ENCODE measurements around the gene GNAQ.

Gene GNAQ

GRCh38 chr9:78004478-78005229 is 27.0 kb downstream of the GNAQ start:
- peaks cover 30% of the 10 kb centered on the region for H3K4me1 Mint-ChIP-seq

DNA sequence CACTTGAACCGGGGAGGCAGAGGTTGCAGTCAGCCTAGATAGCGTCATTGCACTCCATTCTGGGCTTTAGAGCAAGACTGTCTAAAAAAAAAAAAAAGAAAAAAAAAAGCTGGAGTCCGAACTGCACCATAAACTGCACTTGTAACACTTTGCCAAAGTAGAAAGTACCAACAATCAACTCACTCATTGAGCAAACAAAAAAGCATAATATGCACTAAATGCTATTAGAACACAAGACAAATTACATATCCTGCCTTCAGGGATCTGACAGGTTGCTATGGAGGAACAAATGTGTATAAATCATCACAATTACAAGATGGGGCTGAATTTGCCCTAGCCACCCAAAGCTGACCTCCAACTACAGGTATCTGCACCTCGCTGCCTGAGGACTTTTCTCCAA is 27.9 kb downstream of the GNAQ start:
- peaks cover 25% of the 10 kb centered on the region for H3K4me1 Mint-ChIP-seq
- H3K4me3 Mint-ChIP-seq, result no peak overlapping the region
- CTCF ChIA-PET, result interaction anchor here (0.6 to 1.3 kb wide), 3 partner anchors 10 to 31 kb away, joined by 3 to 5 read pairs (median 5); no protein-coding TSS in a partner anchor
- no peak overlapping the region for H3K27ac Mint-ChIP-seq
- H3K27me3 Mint-ChIP-seq, result no peaks in the 10 kb centered on the region
- peaks cover 9% of the 10 kb centered on the region for H3K36me3 Mint-ChIP-seq
- no peaks in the 10 kb centered on the region for H3K9me3 Mint-ChIP-seq
- DNase-seq, result no peak

More at GRCh38 chr9:78004478-78005229, 27.0 kb downstream of the GNAQ start:
- no peaks in the 10 kb centered on the region for H3K27me3 Mint-ChIP-seq
- CTCF ChIA-PET, result interaction anchor here (1.3 kb wide), 2 partner anchors 11 to 31 kb away, joined by 5 read pairs; no protein-coding TSS in a partner anchor
- no peak overlapping the region for H3K27ac Mint-ChIP-seq
- H3K9me3 Mint-ChIP-seq, result no peaks in the 10 kb centered on the region
- DNase-seq, result no peak
- peaks cover 11% of the 10 kb centered on the region for H3K36me3 Mint-ChIP-seq
- no peak overlapping the region for H3K4me3 Mint-ChIP-seq

- H3K9me3 Mint-ChIP-seq, result no peaks in the 10 kb centered on the region
- no peaks in the 10 kb centered on the region for H3K27me3 Mint-ChIP-seq
- H3K27ac Mint-ChIP-seq, result no peak overlapping the region
- H3K4me1 Mint-ChIP-seq, result peaks cover 24% of the 10 kb centered on the region
- CTCF ChIA-PET, result no interaction called here
- peaks cover 12% of the 10 kb centered on the region for H3K36me3 Mint-ChIP-seq
- no peak for DNase-seq
- H3K4me3 Mint-ChIP-seq, result no peak overlapping the region
These were observed 29.5 kb downstream of the GNAQ start for GRCh38 chr9:78001946-78002731.

GRCh38 chr9:78000221-78000620 is 31.4 kb downstream of the GNAQ start:
- H3K4me3 Mint-ChIP-seq, result no peak overlapping the region
- no peak overlapping the region for H3K27ac Mint-ChIP-seq
- H3K27me3 Mint-ChIP-seq, result no peaks in the 10 kb centered on the region
- no peak for DNase-seq
- peaks cover 20% of the 10 kb centered on the region for H3K4me1 Mint-ChIP-seq
- peaks cover 16% of the 10 kb centered on the region for H3K36me3 Mint-ChIP-seq
- no peaks in the 10 kb centered on the region for H3K9me3 Mint-ChIP-seq
- CTCF ChIA-PET, result interaction anchor here (0.8 to 1.3 kb wide), 2 partner anchors 23 to 35 kb away, joined by 3 read pairs; no protein-coding TSS in a partner anchor

GRCh38 chr9:77999231-77999631 is 32.4 kb downstream of the GNAQ start:
- no peaks in the 10 kb centered on the region for H3K9me3 Mint-ChIP-seq
- CTCF ChIA-PET, result interaction anchor here (1.3 kb wide), 1 partner anchor 22 kb away, joined by 3 read pairs; no protein-coding TSS in a partner anchor
- H3K4me3 Mint-ChIP-seq, result no peak overlapping the region
- H3K4me1 Mint-ChIP-seq, result peaks cover 18% of the 10 kb centered on the region
- no peaks in the 10 kb centered on the region for H3K27me3 Mint-ChIP-seq
- no peak for DNase-seq
- peaks cover 13% of the 10 kb centered on the region for H3K36me3 Mint-ChIP-seq
- no peak overlapping the region for H3K27ac Mint-ChIP-seq

DNA sequence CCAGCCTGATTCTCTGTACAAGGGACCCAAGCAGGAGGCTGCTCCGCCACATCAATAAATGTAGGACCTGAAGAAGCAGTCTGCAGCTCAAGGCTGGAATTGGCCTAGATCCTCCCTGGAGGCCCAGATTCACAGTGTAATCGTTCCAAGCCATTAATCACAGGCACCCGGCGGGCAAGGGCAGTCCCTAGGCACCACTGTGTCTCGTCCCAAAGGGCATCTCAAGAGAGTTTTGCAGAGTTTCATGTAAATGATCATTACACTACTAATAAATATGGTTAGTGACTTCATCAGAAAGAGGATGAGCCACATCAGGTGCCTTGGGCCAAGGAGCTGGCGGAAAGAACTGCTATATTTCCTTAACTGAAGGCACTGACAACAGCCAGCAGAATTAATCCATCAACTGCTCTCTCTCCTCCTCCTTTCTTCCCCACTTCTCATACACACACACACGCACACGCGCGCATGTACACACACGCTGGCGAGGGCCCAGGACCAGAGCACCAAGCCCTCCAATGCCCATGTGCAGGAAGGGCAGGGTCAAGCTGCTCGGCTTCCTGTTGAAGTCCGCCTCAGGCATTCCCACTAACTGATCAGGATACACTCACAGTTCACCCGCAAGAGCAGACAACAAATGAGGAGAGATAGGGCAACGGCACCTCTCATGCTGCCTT is 33.9 kb downstream of the GNAQ start:
- no peak for DNase-seq
- Mint-ChIP-seq H3K4me1 (peaks cover 18% of the 10 kb centered on the region), H3K36me3 (peaks cover 13% of the 10 kb centered on the region)

DNA sequence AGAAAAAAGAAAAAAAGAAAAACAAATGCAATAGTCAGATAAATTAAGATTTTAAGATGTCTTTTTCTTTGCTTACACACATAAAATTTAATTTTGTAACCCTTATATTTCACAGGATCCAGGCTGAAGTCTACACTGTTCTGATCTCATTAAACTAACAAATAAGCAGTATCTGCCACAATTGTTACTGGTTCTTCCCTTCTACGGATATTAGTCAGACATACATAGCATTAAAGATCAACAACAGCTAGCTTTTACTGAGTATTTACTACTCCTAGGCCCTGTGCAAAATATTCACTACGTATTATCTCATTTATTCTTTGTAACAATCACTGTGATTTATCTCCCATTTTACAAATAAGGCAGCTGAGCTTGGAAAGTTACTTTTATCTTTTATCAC is 34.9 kb downstream of the GNAQ start:
- Mint-ChIP-seq H3K27ac (no peak overlapping the region), H3K27me3 (no peaks in the 10 kb centered on the region), H3K4me3 (no peak overlapping the region), H3K36me3 (peaks cover 14% of the 10 kb centered on the region), H3K9me3 (no peaks in the 10 kb centered on the region), H3K4me1 (peaks cover 10% of the 10 kb centered on the region)
- CTCF ChIA-PET, result no interaction called here
- DNase-seq, result no peak

More for the DNA sequence above, 33.9 kb downstream of the GNAQ start:
- H3K4me3 Mint-ChIP-seq, result no peak overlapping the region
- CTCF ChIA-PET, result no interaction called here
- no peak overlapping the region for H3K27ac Mint-ChIP-seq
- no peaks in the 10 kb centered on the region for H3K27me3 Mint-ChIP-seq
- H3K9me3 Mint-ChIP-seq, result no peaks in the 10 kb centered on the region

DNA sequence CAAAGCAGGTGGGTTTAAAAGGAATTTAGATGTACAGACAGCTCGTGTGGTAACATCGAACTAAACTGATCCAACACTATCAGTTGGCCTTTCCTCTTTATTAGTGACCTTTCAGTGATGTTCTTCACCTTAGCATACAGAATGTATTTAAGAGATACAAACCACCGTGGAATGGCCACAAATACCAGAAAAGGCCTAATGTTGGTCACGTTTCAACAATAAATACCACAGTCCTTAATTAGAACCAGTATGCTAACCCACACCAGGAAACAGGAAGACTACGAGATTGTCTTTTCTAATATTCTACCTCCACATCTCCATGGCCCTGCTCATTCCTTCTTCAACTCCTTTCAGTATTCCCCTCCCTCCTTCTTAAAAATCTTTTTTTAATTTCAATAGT is 40.4 kb downstream of the GNAQ start:
- Mint-ChIP-seq H3K4me1 (peaks cover 6% of the 10 kb centered on the region), H3K27me3 (no peaks in the 10 kb centered on the region), H3K27ac (no peak overlapping the region), H3K9me3 (no peaks in the 10 kb centered on the region), H3K4me3 (no peak overlapping the region), H3K36me3 (peaks cover 28% of the 10 kb centered on the region)
- CTCF ChIA-PET, result no interaction called here
- no peak for DNase-seq

DNA sequence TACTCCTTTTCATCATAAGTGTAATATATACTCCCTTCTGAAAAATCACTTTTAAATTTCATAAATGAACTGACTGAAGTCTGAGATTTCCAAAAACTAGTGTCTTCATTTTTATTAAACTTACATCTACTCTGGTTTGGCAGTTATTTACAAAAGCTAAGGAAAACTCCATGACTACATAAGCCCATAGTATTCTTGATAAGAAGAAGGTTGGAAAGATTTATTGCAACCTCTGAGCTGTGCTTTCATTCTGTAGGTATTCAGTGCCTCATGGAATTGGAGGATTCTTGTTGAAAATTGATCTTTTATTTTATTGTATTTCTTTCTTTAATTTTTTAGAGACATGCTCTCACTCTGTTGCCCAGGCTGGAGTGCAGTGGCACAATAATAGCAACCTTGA is 41.7 kb downstream of the GNAQ start:
- Mint-ChIP-seq H3K27me3 (no peaks in the 10 kb centered on the region), H3K27ac (no peak overlapping the region), H3K9me3 (no peaks in the 10 kb centered on the region), H3K36me3 (peaks cover 21% of the 10 kb centered on the region), H3K4me1 (peaks cover 12% of the 10 kb centered on the region), H3K4me3 (no peak overlapping the region)
- CTCF ChIA-PET, result interaction anchor here (1.2 kb wide), 1 partner anchor 13 kb away, joined by 3 read pairs; no protein-coding TSS in a partner anchor
- DNase-seq, result no peak

DNA sequence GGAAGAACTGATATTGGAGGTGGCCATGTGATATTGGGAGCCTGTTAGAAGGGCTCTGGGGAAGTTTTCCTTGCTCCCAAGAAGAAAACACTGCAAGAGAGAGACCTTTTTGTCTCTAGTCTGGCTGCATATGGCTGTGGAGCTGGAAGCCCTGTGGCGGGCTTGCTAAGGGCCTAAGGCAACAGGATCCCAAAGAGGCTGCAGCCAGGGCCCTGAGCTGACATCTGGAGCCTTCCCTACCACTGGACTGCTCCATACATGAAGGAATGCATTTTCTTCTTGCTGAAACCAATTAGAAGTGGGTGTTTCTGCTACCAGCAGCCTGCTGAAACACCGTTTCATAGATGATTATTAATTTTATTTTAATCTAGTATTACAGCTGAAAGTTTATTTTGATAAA is 42.2 kb downstream of the GNAQ start:
- CTCF ChIA-PET, result interaction anchor here (1.2 kb wide), 1 partner anchor 13 kb away, joined by 3 read pairs; no protein-coding TSS in a partner anchor
- DNase-seq, result no peak
- H3K36me3 Mint-ChIP-seq, result peaks cover 21% of the 10 kb centered on the region
- no peaks in the 10 kb centered on the region for H3K27me3 Mint-ChIP-seq
- no peaks in the 10 kb centered on the region for H3K9me3 Mint-ChIP-seq
- H3K27ac Mint-ChIP-seq, result no peak overlapping the region
- H3K4me1 Mint-ChIP-seq, result peaks cover 11% of the 10 kb centered on the region
- no peak overlapping the region for H3K4me3 Mint-ChIP-seq

DNA sequence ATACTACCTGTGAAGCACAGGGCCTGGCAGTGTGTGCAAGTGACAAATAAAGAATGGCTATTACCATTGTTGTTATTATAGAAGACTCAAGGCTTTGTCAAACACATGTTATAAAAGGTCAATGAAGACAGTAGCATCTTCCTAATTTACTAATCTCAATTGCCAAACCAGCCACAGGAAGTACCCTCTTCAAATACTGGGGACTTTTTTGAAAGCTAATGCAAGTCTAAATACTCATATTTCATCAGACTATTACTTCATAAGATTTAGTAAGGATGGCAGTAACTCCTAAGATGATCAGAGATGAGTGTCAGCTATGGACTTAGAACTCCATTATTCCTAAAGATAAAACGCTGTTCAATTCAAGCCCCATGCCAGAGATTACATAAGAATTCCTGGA is 43.0 kb downstream of the GNAQ start:
- CTCF ChIA-PET, result interaction anchor here (1.2 kb wide), 1 partner anchor 12 kb away, joined by 3 read pairs; no protein-coding TSS in a partner anchor
- H3K4me1 Mint-ChIP-seq, result peaks cover 12% of the 10 kb centered on the region
- H3K9me3 Mint-ChIP-seq, result no peaks in the 10 kb centered on the region
- H3K27ac Mint-ChIP-seq, result no peak overlapping the region
- no peak for DNase-seq
- H3K27me3 Mint-ChIP-seq, result no peaks in the 10 kb centered on the region
- no peak overlapping the region for H3K4me3 Mint-ChIP-seq
- H3K36me3 Mint-ChIP-seq, result peaks cover 21% of the 10 kb centered on the region

- no peaks in the 10 kb centered on the region for H3K9me3 Mint-ChIP-seq
- peaks cover 19% of the 10 kb centered on the region for H3K4me1 Mint-ChIP-seq
- H3K36me3 Mint-ChIP-seq, result peaks cover 21% of the 10 kb centered on the region
- DNase-seq, result no peak
- H3K4me3 Mint-ChIP-seq, result no peak overlapping the region
- no peaks in the 10 kb centered on the region for H3K27me3 Mint-ChIP-seq
- no peak overlapping the region for H3K27ac Mint-ChIP-seq
- CTCF ChIA-PET, result no interaction called here
These were observed 43.6 kb downstream of the GNAQ start for GRCh38 chr9:77987880-77988525.

- peaks cover 21% of the 10 kb centered on the region for H3K36me3 Mint-ChIP-seq
- no peak for DNase-seq
- H3K27me3 Mint-ChIP-seq, result no peaks in the 10 kb centered on the region
- no peaks in the 10 kb centered on the region for H3K9me3 Mint-ChIP-seq
- H3K4me1 Mint-ChIP-seq, result peaks cover 26% of the 10 kb centered on the region
- no peak overlapping the region for H3K4me3 Mint-ChIP-seq
- no peak overlapping the region for H3K27ac Mint-ChIP-seq
- CTCF ChIA-PET, result no interaction called here
These were observed 44.4 kb downstream of the GNAQ start for GRCh38 chr9:77987081-77987656.

Measured in activated naive CD4-positive, alpha-beta T cell treated with anti-CD3 and anti-CD28 coated beads, Interleukin-2, amount 10 ng/mL, durations not matched to agents 7 days and 5 days (primary cell).